ENCODE data around the gene UEVLD.

- TF ChIP-seq EP300 (IDR thresholded peaks at IDR 0.05): no peak
- no peak for TF ChIP-seq POLR2AphosphoS5 (IDR thresholded peaks at IDR 0.05)
- TF ChIP-seq, protein P1, sequence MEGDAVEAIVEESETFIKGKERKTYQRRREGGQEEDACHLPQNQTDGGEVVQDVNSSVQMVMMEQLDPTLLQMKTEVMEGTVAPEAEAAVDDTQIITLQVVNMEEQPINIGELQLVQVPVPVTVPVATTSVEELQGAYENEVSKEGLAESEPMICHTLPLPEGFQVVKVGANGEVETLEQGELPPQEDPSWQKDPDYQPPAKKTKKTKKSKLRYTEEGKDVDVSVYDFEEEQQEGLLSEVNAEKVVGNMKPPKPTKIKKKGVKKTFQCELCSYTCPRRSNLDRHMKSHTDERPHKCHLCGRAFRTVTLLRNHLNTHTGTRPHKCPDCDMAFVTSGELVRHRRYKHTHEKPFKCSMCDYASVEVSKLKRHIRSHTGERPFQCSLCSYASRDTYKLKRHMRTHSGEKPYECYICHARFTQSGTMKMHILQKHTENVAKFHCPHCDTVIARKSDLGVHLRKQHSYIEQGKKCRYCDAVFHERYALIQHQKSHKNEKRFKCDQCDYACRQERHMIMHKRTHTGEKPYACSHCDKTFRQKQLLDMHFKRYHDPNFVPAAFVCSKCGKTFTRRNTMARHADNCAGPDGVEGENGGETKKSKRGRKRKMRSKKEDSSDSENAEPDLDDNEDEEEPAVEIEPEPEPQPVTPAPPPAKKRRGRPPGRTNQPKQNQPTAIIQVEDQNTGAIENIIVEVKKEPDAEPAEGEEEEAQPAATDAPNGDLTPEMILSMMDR (IDR thresholded peaks at IDR 0.05): no peak
Observed at GRCh38 chr11:18624161-18624560, 35.6 kb upstream of the UEVLD start.
